Ishikawa (cell line): ENCODE results near the gene MOK.

Experiments used
- EP300 ChIP-seq: IDR thresholded peaks from 2 replicates; pipeline ENCODE4 v1.6.1; 2012; ENCODE audit warnings: borderline replicate concordance
- FOXM1 ChIP-seq: IDR thresholded peaks from 2 replicates; pipeline ENCODE4 v1.6.1; 2012; ENCODE audit warnings: low read depth, borderline replicate concordance
- RAD21 ChIP-seq: IDR thresholded peaks from 2 replicates; pipeline ENCODE4 v1.6.1; 2012; ENCODE audit warnings: low read depth
- REST ChIP-seq: IDR thresholded peaks from 2 replicates; pipeline ENCODE4 v1.6.1; 2012; ENCODE audit warnings: low read depth, mild to moderate bottlenecking

GRCh38 chr14:102238766-102239165 is 66.2 kb downstream of the MOK start:
- TF ChIP-seq REST = no peak
- no peak for TF ChIP-seq EP300
- no peak for TF ChIP-seq FOXM1
- no peak for TF ChIP-seq RAD21
